Dendritic cell treated with granulocyte-macrophage colony-stimulating factor and Interleukin-4, amounts not matched to agents 40 ng/mL and 50 ng/mL, for 4 days (primary cell): ENCODE data around the gene ZNF106.

ENCODE experiments used
- H3K27ac Mint-ChIP-seq: one replicate; pipeline ENCODE4 v1.8.0; 2022; ENCODE audit warnings: mild to moderate bottlenecking, mixed read lengths
- H3K27me3 Mint-ChIP-seq: one replicate; pipeline ENCODE4 v1.8.0; 2022; ENCODE audit warnings: mild to moderate bottlenecking, mixed read lengths
- H3K36me3 Mint-ChIP-seq: one replicate; pipeline ENCODE4 v1.8.0; 2022; ENCODE audit warnings: low read depth, mixed read lengths
- H3K4me1 Mint-ChIP-seq: one replicate; pipeline ENCODE4 v1.8.0; 2022; ENCODE audit warnings: low read depth, mixed read lengths
- H3K4me3 Mint-ChIP-seq: one replicate; pipeline ENCODE4 v1.8.0; 2022; ENCODE audit warnings: mild to moderate bottlenecking, moderate library complexity, mixed read lengths
- H3K9me3 Mint-ChIP-seq: one replicate; pipeline ENCODE4 v1.8.0; 2022; ENCODE audit warnings: mixed read lengths
- intact Hi-C: fragments of 100-400 bp; cut with micrococcal nuclease; formaldehyde crosslinking; loops from one replicate; pipeline ENCODE4 v1.15.0; 2022

Gene ZNF106

GRCh38 chr15:42385206-42385979 lies 105.5 kb downstream of the ZNF106 start:
- intact Hi-C loops, result no loop called here
- Mint-ChIP-seq H3K4me3 (no peak overlapping the region), H3K9me3 (no peaks in the 10 kb centered on the region), H3K27ac (no peak overlapping the region), H3K4me1 (no peaks in the 10 kb centered on the region), H3K36me3 (peaks cover 77% of the 10 kb centered on the region), H3K27me3 (no peaks in the 10 kb centered on the region)

GRCh38 chr15:42384597-42384996 lies 106.3 kb downstream of the ZNF106 start:
- Mint-ChIP-seq H3K4me3 (no peak overlapping the region), H3K36me3 (peaks cover 69% of the 10 kb centered on the region)
- intact Hi-C loops, result no loop called here

DNA sequence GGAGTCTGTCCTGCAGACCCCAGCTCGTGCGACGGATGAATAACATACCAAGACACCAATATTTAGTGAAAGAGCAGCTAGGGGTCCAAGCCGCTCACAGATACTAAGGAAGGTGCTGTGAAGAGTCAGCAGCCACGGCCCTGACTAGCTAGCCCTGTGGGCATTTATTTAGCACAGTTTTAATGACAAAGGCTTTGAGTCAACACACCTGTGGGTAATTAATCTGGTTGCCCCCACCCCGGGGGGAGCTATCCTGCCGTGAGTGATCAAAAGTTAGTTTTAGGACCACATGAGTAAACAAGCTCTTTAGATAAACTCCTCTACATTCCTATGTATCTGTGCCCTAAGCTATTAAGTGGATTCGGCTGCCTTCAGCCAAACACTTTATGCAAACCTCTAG lies 112.9 kb downstream of the ZNF106 start:
- H3K9me3 Mint-ChIP-seq, result peaks cover 13% of the 10 kb centered on the region
- H3K27ac Mint-ChIP-seq, result no peak overlapping the region
- peaks cover 42% of the 10 kb centered on the region for H3K36me3 Mint-ChIP-seq
- H3K4me3 Mint-ChIP-seq, result no peak overlapping the region
- H3K27me3 Mint-ChIP-seq, result no peaks in the 10 kb centered on the region
- intact Hi-C loops, result no loop called here
- H3K4me1 Mint-ChIP-seq, result no peaks in the 10 kb centered on the region

More at GRCh38 chr15:42384597-42384996, 106.3 kb downstream of the ZNF106 start:
- Mint-ChIP-seq H3K27ac (no peak overlapping the region), H3K9me3 (no peaks in the 10 kb centered on the region), H3K4me1 (no peaks in the 10 kb centered on the region), H3K27me3 (no peaks in the 10 kb centered on the region)

GRCh38 chr15:42375941-42376340 lies 115.0 kb downstream of the ZNF106 start:
- H3K9me3 Mint-ChIP-seq, result peaks cover 13% of the 10 kb centered on the region
- intact Hi-C loops, result no loop called here
- H3K4me1 Mint-ChIP-seq, result no peaks in the 10 kb centered on the region
- H3K4me3 Mint-ChIP-seq, result no peak overlapping the region
- H3K36me3 Mint-ChIP-seq, result peaks cover 56% of the 10 kb centered on the region
- H3K27ac Mint-ChIP-seq, result no peak overlapping the region
- no peaks in the 10 kb centered on the region for H3K27me3 Mint-ChIP-seq

DNA sequence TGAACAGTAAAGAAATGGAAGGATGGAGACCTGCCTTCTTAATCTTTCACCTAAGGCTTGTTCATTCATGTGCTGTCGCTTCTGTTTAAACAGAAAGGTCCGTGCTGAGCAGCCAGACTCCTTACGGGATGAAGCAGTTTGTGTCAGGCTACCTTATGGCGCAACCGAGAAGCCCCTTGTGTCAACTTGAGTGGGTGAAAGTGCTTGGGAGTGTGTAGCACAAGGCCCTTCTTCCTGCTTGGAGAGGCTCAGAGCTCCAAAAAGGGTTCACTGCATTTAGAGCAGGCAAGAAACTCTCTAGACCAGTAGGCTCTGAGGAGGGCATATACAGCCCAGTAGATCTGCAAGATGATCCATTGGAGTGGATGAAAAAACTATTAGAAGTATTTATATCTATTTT lies 115.7 kb downstream of the ZNF106 start:
- Mint-ChIP-seq H3K36me3 (peaks cover 56% of the 10 kb centered on the region), H3K27ac (no peak overlapping the region), H3K27me3 (no peaks in the 10 kb centered on the region), H3K4me3 (no peak overlapping the region), H3K4me1 (peaks cover 5% of the 10 kb centered on the region), H3K9me3 (peaks cover 13% of the 10 kb centered on the region)
- intact Hi-C loops, result no loop called here

DNA sequence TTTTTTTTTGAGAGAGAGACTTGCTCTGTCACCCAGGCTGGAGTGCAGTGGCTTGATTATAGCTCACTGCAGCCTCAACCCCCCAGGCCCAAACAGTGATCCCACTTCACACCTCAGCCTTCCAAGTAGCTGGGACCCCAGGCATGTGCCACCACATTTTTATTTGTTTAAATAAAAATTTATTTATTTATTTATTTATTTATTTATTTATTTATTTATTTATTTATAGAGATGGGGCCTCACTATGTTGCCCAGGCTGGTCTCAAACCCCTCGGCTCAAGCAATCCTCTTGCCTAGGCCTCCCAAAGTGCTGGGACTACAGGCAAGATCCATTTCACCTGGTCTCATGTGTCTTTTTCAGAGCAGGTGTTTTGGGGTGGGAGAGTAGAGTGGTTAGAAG lies 116.1 kb downstream of the ZNF106 start:
- no peak overlapping the region for H3K4me3 Mint-ChIP-seq
- peaks cover 9% of the 10 kb centered on the region for H3K4me1 Mint-ChIP-seq
- H3K27me3 Mint-ChIP-seq, result no peaks in the 10 kb centered on the region
- intact Hi-C loops, result no loop called here
- H3K36me3 Mint-ChIP-seq, result peaks cover 56% of the 10 kb centered on the region
- H3K27ac Mint-ChIP-seq, result no peak overlapping the region
- peaks cover 13% of the 10 kb centered on the region for H3K9me3 Mint-ChIP-seq

- no peaks in the 10 kb centered on the region for H3K27me3 Mint-ChIP-seq
- intact Hi-C loops, result no loop called here
- no peak overlapping the region for H3K4me3 Mint-ChIP-seq
- no peak overlapping the region for H3K27ac Mint-ChIP-seq
- peaks cover 13% of the 10 kb centered on the region for H3K9me3 Mint-ChIP-seq
- H3K36me3 Mint-ChIP-seq, result peaks cover 55% of the 10 kb centered on the region
- peaks cover 18% of the 10 kb centered on the region for H3K4me1 Mint-ChIP-seq
These were observed 117.0 kb downstream of the ZNF106 start for GRCh38 chr15:42373936-42374335.

GRCh38 chr15:42373274-42373673 lies 117.7 kb downstream of the ZNF106 start:
- Mint-ChIP-seq H3K27me3 (no peaks in the 10 kb centered on the region), H3K4me1 (peaks cover 22% of the 10 kb centered on the region), H3K27ac (no peak overlapping the region), H3K4me3 (no peak overlapping the region), H3K9me3 (peaks cover 13% of the 10 kb centered on the region), H3K36me3 (peaks cover 53% of the 10 kb centered on the region)
- intact Hi-C loops, result no loop called here

GRCh38 chr15:42371096-42371495 lies 119.8 kb downstream of the ZNF106 start:
- Mint-ChIP-seq H3K27ac (no peak overlapping the region), H3K36me3 (peaks cover 39% of the 10 kb centered on the region), H3K4me3 (no peak overlapping the region), H3K27me3 (no peaks in the 10 kb centered on the region), H3K9me3 (no peaks in the 10 kb centered on the region), H3K4me1 (peaks cover 40% of the 10 kb centered on the region)
- intact Hi-C loops, result no loop called here

GRCh38 chr15:42368096-42368495 lies 122.8 kb downstream of the ZNF106 start:
- intact Hi-C loops, result no loop called here
- H3K36me3 Mint-ChIP-seq, result peaks cover 44% of the 10 kb centered on the region
- H3K27ac Mint-ChIP-seq, result no peak overlapping the region
- no peaks in the 10 kb centered on the region for H3K9me3 Mint-ChIP-seq
- H3K4me1 Mint-ChIP-seq, result peaks cover 57% of the 10 kb centered on the region
- no peaks in the 10 kb centered on the region for H3K27me3 Mint-ChIP-seq
- H3K4me3 Mint-ChIP-seq, result no peak overlapping the region

DNA sequence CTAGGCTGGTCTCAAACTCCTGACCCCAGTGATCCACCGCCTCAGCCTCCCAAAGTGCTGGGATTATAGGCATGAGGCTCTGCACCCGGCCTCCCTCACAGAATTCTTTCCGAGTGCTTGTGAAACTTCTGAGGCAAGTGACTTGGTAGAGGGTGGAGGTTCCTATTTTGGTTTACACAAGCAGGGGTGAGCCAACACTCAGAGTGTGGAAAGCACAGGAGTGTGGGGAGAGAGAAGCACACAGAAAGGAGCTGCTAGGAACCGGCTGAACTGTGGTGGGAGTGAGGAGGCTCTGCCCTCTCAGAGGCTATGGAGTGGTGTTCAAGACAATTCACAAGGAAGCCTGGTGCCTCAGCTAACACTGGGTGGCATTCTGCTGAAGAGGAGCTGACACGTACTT lies 123.9 kb downstream of the ZNF106 start:
- H3K27me3 Mint-ChIP-seq, result no peaks in the 10 kb centered on the region
- H3K4me3 Mint-ChIP-seq, result no peak overlapping the region
- no peak overlapping the region for H3K27ac Mint-ChIP-seq

GRCh38 chr15:42365921-42366550 lies 124.9 kb downstream of the ZNF106 start:
- no peaks in the 10 kb centered on the region for H3K9me3 Mint-ChIP-seq
- peaks cover 41% of the 10 kb centered on the region for H3K36me3 Mint-ChIP-seq
- no peaks in the 10 kb centered on the region for H3K27me3 Mint-ChIP-seq
- H3K4me1 Mint-ChIP-seq, result peaks cover 57% of the 10 kb centered on the region
- intact Hi-C loops, result no loop called here
- H3K4me3 Mint-ChIP-seq, result no peak overlapping the region
- no peak overlapping the region for H3K27ac Mint-ChIP-seq

More for the DNA sequence above, 123.9 kb downstream of the ZNF106 start:
- peaks cover 41% of the 10 kb centered on the region for H3K36me3 Mint-ChIP-seq
- intact Hi-C loops, result no loop called here
- peaks cover 57% of the 10 kb centered on the region for H3K4me1 Mint-ChIP-seq
- H3K9me3 Mint-ChIP-seq, result no peaks in the 10 kb centered on the region

DNA sequence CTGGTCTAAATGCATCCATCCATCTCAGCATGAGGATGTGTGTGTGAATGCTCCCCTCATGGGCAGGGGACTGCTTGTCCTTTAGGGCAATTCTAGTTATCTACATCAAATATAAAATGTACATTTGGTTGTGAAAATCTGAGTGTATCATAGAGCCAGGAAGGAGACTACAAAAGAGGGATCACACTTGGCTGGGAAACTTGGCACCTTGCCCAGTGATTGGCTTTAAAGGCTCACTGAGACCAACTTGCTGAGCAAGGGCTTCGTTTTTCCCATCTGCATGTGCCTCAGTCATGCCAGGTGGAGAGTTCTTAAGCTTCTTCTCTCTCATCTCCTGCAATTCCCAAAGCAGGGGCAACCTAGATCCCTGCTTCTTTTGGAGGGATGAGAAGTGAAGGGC lies 126.4 kb downstream of the ZNF106 start:
- Mint-ChIP-seq H3K27ac (no peak overlapping the region), H3K9me3 (no peaks in the 10 kb centered on the region), H3K27me3 (no peaks in the 10 kb centered on the region), H3K4me1 (peaks cover 45% of the 10 kb centered on the region), H3K4me3 (no peak overlapping the region), H3K36me3 (peaks cover 56% of the 10 kb centered on the region)
- intact Hi-C loops, result no loop called here

- intact Hi-C loops, result no loop called here
These were observed 127.0 kb downstream of the ZNF106 start for GRCh38 chr15:42363942-42364341.

More at GRCh38 chr15:42363942-42364341, 127.0 kb downstream of the ZNF106 start:
- no peaks in the 10 kb centered on the region for H3K27me3 Mint-ChIP-seq
- H3K4me3 Mint-ChIP-seq, result no peak overlapping the region
- H3K36me3 Mint-ChIP-seq, result peaks cover 58% of the 10 kb centered on the region
- H3K27ac Mint-ChIP-seq, result no peak overlapping the region
- H3K4me1 Mint-ChIP-seq, result peaks cover 45% of the 10 kb centered on the region
- H3K9me3 Mint-ChIP-seq, result no peaks in the 10 kb centered on the region
